Activated CD8-positive, alpha-beta memory T cell treated with anti-CD3 and anti-CD28 coated beads, Interleukin-2, amount 50 U/mL, for 1 hour (primary cell): ENCODE data around the gene SMYD2.

Source experiments
- DNase-seq: peaks from one replicate; pipeline ENCODE4 v3.0.0-alpha.2; 2020; ENCODE audit errors: extremely low read depth

SMYD2 gene

GRCh38 chr1:214329470-214330220, 48.7 kb downstream of the SMYD2 start:
- no peak for DNase-seq

GRCh38 chr1:214330222-214330621, 49.3 kb downstream of the SMYD2 start:
- no peak for DNase-seq

DNA sequence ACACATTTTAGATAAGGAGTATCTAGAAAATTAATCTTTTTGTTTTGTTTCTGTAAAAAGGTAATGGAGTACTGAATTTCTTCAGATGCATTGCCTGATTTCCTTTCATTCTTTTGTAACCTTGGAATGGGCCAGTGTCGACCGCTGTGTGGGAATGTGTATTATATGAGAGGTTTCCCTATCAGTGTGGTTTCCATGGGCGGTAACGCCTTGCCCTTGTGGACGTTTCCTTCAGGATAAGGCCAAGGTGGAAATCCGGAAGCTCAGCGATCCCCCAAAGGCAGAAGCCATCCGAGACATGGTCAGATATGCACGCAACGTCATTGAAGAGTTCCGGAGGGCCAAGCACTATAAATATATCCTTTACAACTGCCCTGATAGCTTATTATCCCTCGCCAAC, 49.8 kb downstream of the SMYD2 start:
- no peak for DNase-seq

GRCh38 chr1:214331180-214331579, 50.2 kb downstream of the SMYD2 start:
- no peak for DNase-seq

GRCh38 chr1:214331827-214332423, 51.0 kb downstream of the SMYD2 start:
- DNase-seq, result no peak

DNA sequence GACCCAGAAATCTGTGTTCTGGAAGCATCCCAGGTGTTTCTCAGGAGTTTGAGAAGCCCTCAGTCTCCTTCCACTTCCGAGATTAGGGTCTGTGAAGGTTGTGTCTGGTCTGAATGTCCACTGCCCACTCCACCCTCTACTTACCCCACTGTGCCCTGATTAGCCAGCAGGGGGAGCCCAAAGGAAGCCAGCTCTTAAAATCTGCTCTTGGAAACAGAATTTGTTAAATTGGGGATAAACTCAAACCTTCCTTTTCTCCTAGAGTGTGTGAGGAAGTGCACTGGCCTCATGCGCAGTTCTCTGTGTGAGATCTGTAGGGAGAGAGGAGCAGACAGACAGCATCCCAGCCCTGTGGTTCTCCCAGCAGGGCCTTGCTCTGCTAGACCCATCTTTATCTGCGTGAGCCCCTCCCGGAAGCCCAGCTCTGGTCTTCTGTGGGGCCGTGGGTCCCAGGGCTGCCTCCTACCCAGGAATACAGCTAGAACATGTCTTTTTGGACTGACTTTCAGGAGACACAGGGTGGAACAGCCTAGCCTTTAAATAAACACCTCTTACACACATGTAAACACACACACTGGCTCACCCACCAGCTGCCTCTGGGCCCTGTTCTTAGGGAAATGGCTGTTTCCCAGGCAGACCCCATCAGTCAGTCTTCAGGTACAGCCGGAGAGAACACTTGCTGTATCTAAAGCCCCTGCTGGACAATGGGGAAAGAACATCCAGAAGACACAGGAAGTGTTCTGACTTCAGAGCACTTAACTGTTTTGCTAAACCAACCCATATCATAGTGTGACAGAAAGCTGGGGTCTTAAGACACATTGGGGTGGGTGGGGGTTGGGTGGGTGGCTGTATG, 52.2 kb downstream of the SMYD2 start:
- DNase-seq, result no peak

DNA sequence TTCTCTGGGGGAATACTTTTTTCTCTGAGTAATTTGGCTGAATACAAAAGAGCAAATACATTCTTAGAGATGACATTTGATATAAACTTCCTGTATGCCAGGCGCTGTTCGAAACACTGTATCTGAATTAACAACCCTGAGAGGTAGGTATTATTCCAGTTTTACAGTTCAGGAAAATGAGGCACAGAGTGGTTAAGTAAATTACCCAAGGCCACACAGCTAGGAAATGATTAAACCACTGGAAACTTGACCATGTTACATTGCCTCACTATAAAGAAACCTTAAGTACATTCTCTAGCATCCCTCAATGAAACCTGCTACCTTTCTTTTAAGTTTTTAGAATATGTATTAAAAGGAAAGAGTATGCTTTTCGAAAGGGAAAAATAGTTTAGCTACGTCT, 54.6 kb downstream of the SMYD2 start:
- DNase-seq, result no peak

DNA sequence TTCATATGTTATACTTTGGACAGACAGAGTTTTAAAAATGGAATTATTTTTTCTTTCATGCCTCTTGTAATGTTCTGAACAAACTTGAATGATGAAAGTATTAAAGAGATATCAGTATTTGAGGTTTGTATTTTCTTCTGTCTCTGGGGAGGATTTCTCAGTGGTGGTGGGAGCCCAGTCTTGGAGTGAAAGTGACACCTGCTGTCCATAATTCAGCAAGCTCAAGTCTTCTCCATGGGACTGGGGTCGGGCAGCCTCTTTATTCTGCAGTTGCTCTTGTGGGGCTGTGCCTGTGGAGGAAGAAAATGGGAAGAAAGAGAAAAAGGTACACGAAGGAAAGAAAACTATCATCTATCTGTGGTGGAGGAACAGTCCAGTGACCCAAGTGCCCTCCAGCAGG, 56.1 kb downstream of the SMYD2 start:
- no peak for DNase-seq

DNA sequence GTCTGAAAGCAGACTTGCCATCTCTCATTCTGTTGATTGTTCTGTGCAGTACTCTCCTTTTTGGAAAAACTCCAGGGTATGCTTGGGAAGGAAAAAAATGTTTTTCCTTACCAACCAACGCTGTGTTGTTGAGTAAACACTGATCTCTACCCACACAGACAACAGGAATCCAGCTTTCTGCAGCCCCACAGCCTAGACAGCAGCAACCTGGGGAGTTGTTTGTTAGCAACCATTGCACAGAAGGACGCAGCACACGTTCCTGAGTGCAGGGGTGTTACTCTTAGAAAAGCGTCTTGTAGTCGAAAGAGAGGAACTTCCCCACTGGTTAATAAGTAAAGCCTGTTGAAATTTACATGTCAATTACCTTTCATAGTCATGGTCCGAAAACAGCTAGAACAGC, 56.6 kb downstream of the SMYD2 start:
- DNase-seq, result no peak

DNA sequence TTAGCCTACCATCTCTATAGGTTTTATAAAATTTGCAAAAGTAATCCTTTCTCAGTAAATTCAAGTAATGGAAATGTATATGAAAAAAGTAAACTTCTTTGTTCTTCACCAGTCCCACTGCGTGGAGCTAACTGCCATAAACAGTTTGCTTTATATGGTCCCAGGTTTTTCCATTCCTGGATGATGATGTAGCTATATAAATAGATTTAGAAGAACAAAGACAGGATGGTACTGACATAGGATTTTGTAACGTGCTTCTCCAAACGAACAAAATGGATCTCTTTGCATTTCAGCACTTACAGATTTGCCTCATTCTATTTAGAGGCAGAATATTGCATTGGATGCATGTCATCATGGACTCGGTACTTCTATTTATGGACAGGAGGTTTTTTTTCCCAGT, 57.3 kb downstream of the SMYD2 start:
- no peak for DNase-seq

DNA sequence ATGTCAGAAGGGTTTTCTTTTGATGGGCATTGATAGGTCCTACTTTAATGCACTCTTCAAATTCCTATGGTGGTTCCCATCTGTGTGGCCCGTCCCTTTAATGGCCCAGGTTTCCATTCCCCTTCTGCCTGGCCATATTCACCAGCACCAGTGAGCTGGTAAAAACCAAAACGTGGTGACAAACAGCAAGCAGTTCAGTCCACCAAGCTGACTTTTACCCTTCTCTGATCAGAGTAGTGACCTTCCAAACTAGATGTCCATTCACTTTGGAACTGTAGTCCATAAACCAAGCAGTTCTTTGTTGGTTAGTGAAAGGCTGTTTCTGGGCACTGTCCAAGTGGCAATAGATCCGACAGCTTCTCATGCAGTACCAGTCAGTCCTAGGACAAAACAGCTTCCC, 60.5 kb downstream of the SMYD2 start:
- no peak for DNase-seq

- no peak for DNase-seq
Observed at GRCh38 chr1:214341932-214342331, 61.0 kb downstream of the SMYD2 start.

DNA sequence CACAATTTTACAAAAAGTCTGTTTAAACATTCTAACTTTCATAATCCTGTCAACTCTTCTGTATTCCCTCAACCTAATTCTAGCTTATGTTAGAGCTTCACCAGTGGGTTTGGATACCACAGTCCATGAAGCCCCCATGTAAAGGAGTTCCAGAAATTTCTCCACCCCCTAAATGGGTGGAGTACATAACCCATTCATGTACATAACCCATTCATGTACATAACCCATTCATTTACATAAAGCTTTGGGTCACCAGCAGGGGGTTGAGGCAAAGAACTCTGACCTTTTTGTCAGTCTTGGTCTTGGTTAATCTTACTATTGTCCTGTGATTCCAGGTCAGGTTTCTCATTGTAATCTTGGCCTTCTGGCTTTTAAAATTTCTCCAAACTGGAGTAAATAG, 61.6 kb downstream of the SMYD2 start:
- DNase-seq, result no peak

GRCh38 chr1:214344897-214345296, 63.9 kb downstream of the SMYD2 start:
- no peak for DNase-seq

DNA sequence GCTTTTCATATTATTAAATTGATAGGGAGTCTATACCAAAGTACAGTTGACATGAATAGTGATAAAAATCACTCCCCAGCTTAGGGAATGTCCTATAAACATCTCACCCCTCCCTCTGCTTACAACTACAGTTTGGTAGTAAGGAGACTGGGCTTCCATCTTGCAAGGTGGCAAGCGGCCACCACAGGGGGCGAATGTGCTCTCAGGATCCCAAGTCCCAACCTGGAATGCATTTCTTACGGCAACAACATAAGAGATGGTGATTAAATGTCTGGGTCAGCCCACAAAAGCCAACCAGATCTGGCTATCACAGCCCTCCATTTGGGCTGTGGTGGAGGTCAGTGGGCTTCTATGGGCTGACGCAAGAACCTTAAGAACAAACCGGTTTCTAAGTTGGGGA, 68.0 kb downstream of the SMYD2 start:
- DNase-seq, result no peak

DNA sequence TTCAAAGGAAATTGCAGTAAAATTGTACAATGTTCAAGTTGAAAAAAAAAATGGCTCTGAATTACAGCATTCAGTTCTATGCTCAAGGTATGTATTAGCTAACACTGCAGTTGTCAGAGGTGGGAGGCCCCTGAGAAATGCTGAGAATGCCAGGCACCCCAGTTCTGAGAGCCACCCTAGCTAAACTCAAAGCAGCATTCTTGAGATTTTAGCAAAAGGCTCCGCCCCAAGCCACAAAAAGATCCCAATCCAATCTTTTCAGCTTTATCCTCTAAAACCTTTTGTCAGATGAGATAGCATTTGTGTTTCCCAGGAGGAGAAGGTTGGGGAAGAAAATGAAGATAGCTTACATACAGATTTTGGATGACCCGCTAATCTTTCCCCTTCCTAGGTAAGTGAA, 68.8 kb downstream of the SMYD2 start:
- no peak for DNase-seq

DNA sequence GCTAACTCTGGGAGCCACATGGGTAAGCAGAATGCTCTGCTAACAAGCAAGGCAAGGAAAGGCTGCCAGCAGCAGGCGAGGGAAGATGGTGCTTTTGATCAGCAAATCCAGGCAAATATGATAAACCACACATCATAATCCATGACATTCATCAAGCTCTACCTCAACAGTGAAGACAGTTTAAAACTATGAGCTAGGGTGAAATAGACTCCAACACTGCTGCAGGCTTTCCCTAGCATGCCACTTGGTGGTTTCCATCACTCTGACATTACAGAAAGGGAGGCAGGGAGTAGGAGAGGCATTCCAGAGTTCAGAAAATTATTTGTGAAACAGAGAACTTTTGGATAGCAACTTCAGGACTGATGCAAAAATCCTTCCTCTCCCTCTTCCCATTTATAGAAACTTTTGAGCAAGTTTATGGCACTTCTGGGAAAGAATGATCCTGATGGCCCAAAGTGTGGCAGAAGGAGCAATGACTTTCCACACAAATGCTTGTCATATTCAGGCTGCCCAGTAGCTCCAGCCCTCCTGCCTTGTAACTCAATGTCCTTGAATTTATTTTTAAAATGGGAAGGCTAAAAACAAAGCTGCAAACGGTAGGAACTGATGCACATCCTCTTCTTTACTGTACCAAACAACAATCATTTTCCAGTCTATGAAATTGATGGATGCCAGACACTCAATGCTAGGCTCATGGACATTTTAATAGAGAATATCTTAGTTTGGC, 70.8 kb downstream of the SMYD2 start:
- DNase-seq, result no peak

- DNase-seq, result no peak
Observed at GRCh38 chr1:214352838-214353237, 71.9 kb downstream of the SMYD2 start.

GRCh38 chr1:214354440-214355148, 73.6 kb downstream of the SMYD2 start:
- DNase-seq, result no peak

GRCh38 chr1:214360116-214360515, 79.2 kb downstream of the SMYD2 start:
- DNase-seq, result no peak

DNA sequence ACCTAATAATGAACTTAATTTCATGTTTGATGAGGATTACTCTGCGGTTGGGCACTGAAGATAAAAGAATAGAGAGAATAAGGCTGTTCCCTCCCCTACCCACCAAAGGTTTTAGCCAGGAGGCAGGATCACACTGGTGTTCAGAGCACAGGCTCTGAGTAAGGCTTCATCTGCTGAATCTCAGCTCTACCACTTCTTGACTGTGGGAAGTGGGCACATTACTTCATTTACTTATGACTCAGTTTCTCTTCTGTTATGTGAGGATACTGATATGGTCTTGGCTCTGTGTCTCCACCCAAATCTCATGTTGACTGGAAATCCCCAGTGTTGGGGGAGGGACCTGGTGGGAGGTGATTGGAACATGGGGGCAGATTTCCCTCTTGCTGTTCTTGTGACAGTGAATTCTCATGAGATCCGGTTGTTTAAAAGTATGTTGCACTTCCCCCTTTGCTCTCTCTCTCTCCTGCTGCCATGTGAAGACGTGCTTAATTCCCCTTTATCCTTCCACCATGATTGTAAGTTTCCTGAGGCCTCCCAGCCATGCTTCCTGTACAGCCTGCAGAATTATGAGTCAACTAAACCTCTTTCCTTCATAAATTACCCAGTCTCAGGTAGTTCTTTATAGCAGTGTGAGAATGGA, 79.7 kb downstream of the SMYD2 start:
- DNase-seq, result no peak
